Activated CD4-positive, alpha-beta T cell treated with anti-CD3 and anti-CD28 coated beads, Interleukin-2, amount 10 ng/mL, durations not matched to agents 24 days and 14 days (primary cell): ENCODE results near the gene CAPN7. TPM values are rescaled to one million over a fixed set of nuclear protein-coding genes. Genes with fewer than 3 reads are reported as not detected.

Experiments
- DNase-seq: peaks from one replicate; pipeline ENCODE4 v3.0.0; 2022
- H3K27ac Mint-ChIP-seq: one replicate; pipeline ENCODE4 v1.8.0; 2022; ENCODE audit warnings: mild to moderate bottlenecking, mixed read lengths
- H3K27me3 Mint-ChIP-seq: one replicate; pipeline ENCODE4 v1.8.0; 2022; ENCODE audit warnings: mixed read lengths
- H3K36me3 Mint-ChIP-seq: one replicate; pipeline ENCODE4 v1.8.0; 2022; ENCODE audit warnings: low read depth, mild to moderate bottlenecking, mixed read lengths
- H3K4me1 Mint-ChIP-seq: one replicate; pipeline ENCODE4 v1.8.0; 2021; ENCODE audit warnings: mixed read lengths
- H3K4me3 Mint-ChIP-seq: one replicate; pipeline ENCODE4 v1.8.0; 2022; ENCODE audit warnings: mild to moderate bottlenecking, moderate library complexity, mixed read lengths
- H3K9me3 Mint-ChIP-seq: one replicate; pipeline ENCODE4 v1.8.0; 2021; ENCODE audit warnings: mixed read lengths
- intact Hi-C: fragments of 100-400 bp; cut with micrococcal nuclease; formaldehyde crosslinking; loops from one replicate; pipeline ENCODE4 v1.15.1; 2023
- total RNA-seq: library from RNA; stranded (reverse); gene quantifications from 2 replicates; pipeline ENCODE4 v1.2.3, GENCODE V29; 2022

The CAPN7 gene
- total RNA-seq, 1 donor from 2014 or later, result 25.4 TPM

- no peaks in the 10 kb centered on the region for H3K27me3 Mint-ChIP-seq
- H3K4me3 Mint-ChIP-seq, result no peak overlapping the region
- intact Hi-C loops, result loop anchor here (1.0 to 2.0 kb wide), 3 partner anchors 17 to 68 kb away; no protein-coding TSS in a partner anchor
- DNase-seq, result no peak
- peaks cover 29% of the 10 kb centered on the region for H3K36me3 Mint-ChIP-seq
- H3K4me1 Mint-ChIP-seq, result peaks cover 65% of the 10 kb centered on the region
- peaks cover 5% of the 10 kb centered on the region for H3K9me3 Mint-ChIP-seq
- H3K27ac Mint-ChIP-seq, result peak overlapping the region; percentile 48
Observed at GRCh38 chr3:15292765-15293522, 86.9 kb downstream of the CAPN7 start.

- Mint-ChIP-seq H3K27me3 (no peaks in the 10 kb centered on the region), H3K36me3 (peaks cover 28% of the 10 kb centered on the region), H3K4me3 (no peak overlapping the region), H3K27ac (no peak overlapping the region), H3K9me3 (peaks cover 8% of the 10 kb centered on the region), H3K4me1 (peaks cover 55% of the 10 kb centered on the region)
- DNase-seq, result no peak
- intact Hi-C loops, result no loop called here
Observed at GRCh38 chr3:15294929-15295328, 88.9 kb downstream of the CAPN7 start.

- H3K36me3 Mint-ChIP-seq, result peaks cover 30% of the 10 kb centered on the region
- H3K4me3 Mint-ChIP-seq, result no peak overlapping the region
- H3K4me1 Mint-ChIP-seq, result peaks cover 57% of the 10 kb centered on the region
- peak overlapping the region; percentile 47 for H3K27ac Mint-ChIP-seq
- no peak for DNase-seq
- intact Hi-C loops, result no loop called here
- peaks cover 8% of the 10 kb centered on the region for H3K9me3 Mint-ChIP-seq
- H3K27me3 Mint-ChIP-seq, result no peaks in the 10 kb centered on the region
Observed at GRCh38 chr3:15295506-15295905, 89.5 kb downstream of the CAPN7 start.

GRCh38 chr3:15297608-15298350 is 91.7 kb downstream of the CAPN7 start:
- Mint-ChIP-seq H3K36me3 (peaks cover 49% of the 10 kb centered on the region), H3K4me1 (peaks cover 56% of the 10 kb centered on the region)

GRCh38 chr3:15298504-15298903 is 92.5 kb downstream of the CAPN7 start:
- intact Hi-C loops, result no loop called here
- no peak for DNase-seq
- Mint-ChIP-seq H3K36me3 (peaks cover 55% of the 10 kb centered on the region), H3K27ac (peak overlapping the region; percentile 62), H3K4me1 (peaks cover 57% of the 10 kb centered on the region), H3K4me3 (no peak overlapping the region), H3K27me3 (no peaks in the 10 kb centered on the region), H3K9me3 (peaks cover 8% of the 10 kb centered on the region)

More at GRCh38 chr3:15297608-15298350, 91.7 kb downstream of the CAPN7 start:
- H3K9me3 Mint-ChIP-seq, result peaks cover 8% of the 10 kb centered on the region
- intact Hi-C loops, result no loop called here
- H3K27me3 Mint-ChIP-seq, result no peaks in the 10 kb centered on the region
- no peak for DNase-seq
- no peak overlapping the region for H3K27ac Mint-ChIP-seq
- no peak overlapping the region for H3K4me3 Mint-ChIP-seq

GRCh38 chr3:15299036-15299435 is 93.0 kb downstream of the CAPN7 start:
- Mint-ChIP-seq H3K9me3 (peaks cover 8% of the 10 kb centered on the region), H3K4me3 (no peak overlapping the region), H3K27ac (peak overlapping the region; percentile 62), H3K4me1 (peaks cover 61% of the 10 kb centered on the region), H3K27me3 (no peaks in the 10 kb centered on the region), H3K36me3 (peaks cover 59% of the 10 kb centered on the region)
- intact Hi-C loops, result no loop called here
- DNase-seq, result no peak

- Mint-ChIP-seq H3K36me3 (peaks cover 57% of the 10 kb centered on the region), H3K4me3 (no peak overlapping the region), H3K27me3 (no peaks in the 10 kb centered on the region), H3K9me3 (peaks cover 8% of the 10 kb centered on the region), H3K4me1 (peaks cover 59% of the 10 kb centered on the region), H3K27ac (peak overlapping the region; percentile 26)
- DNase-seq, result no peak
- intact Hi-C loops, result loop anchor here (1.0 kb wide), 1 partner anchor 9 kb away; no protein-coding TSS in a partner anchor
Observed at GRCh38 chr3:15300323-15301078, 94.5 kb downstream of the CAPN7 start.

GRCh38 chr3:15301761-15302160 is 95.7 kb downstream of the CAPN7 start:
- no peak overlapping the region for H3K27ac Mint-ChIP-seq
- no peaks in the 10 kb centered on the region for H3K27me3 Mint-ChIP-seq
- no peak for DNase-seq
- H3K36me3 Mint-ChIP-seq, result peaks cover 61% of the 10 kb centered on the region
- H3K9me3 Mint-ChIP-seq, result peaks cover 8% of the 10 kb centered on the region
- peaks cover 57% of the 10 kb centered on the region for H3K4me1 Mint-ChIP-seq
- intact Hi-C loops, result no loop called here
- H3K4me3 Mint-ChIP-seq, result no peak overlapping the region

Other genes with a start within 250 kb of the CAPN7 start
- 103 and 114 TPM in 2 replicates for gene MRPS25, start 140.9 kb upstream of the CAPN7 start, total RNA-seq
- gene RBSN, start 107.1 kb upstream of the CAPN7 start, total RNA-seq, result 13.2 and 15.0 TPM in 2 replicates
- 19.5 and 19.8 TPM in 2 replicates for gene SH3BP5, start 126.3 kb downstream of the CAPN7 start, total RNA-seq
- 15.2 and 17.4 TPM in 2 replicates for gene METTL6, start 221.3 kb downstream of the CAPN7 start, total RNA-seq
- 24.2 and 25.7 TPM in 2 replicates for gene EAF1, start 221.4 kb downstream of the CAPN7 start, total RNA-seq